HEK293T (cell line): ENCODE results near the gene AGMO.
A peak's percentile ranks its signal among the peaks of the same experiment; 100 is the strongest.
"Not testable (repeated sequence)": the region's sequence is repeated elsewhere in the genome, so short reads cannot be mapped to it uniquely, and the experiment has no call there.

Source experiments
- CTCF ChIA-PET: fragments of 350-600 bp; formaldehyde crosslinking; extraction: SDS; loops from one replicate; lab custom pipeline; 2021; ENCODE audit warnings: antibody characterized with exemption, inconsistent platforms; lab: Yijun Ruan, JAX
- POLR2A ChIA-PET: fragments of 350-600 bp; formaldehyde crosslinking; extraction: SDS; loops from one replicate; lab custom pipeline; 2020; ENCODE audit warnings: antibody characterized with exemption, inconsistent platforms; lab: Yijun Ruan, JAX
- DNase-seq: peaks from one replicate; pipeline ENCODE4 v3.0.0; 2012; ENCODE audit warnings: mixed read lengths; ENCODE audit errors: extremely low spot score
- ARNT ChIP-seq: fragments of 450-650 bp; IDR thresholded peaks from 2 replicates; pipeline ENCODE4 v1.6.1; 2017; ENCODE audit warnings: mild to moderate bottlenecking
- BHLHE40 ChIP-seq: fragments of 450-650 bp; IDR thresholded peaks from 2 replicates; pipeline ENCODE4 v1.6.1; 2016; ENCODE audit warnings: mild to moderate bottlenecking, moderate library complexity, borderline replicate concordance
- CTBP1 ChIP-seq: fragments of 450-650 bp; IDR thresholded peaks from 2 replicates; pipeline ENCODE4 v1.6.1; 2016; ENCODE audit warnings: borderline replicate concordance
- ELF4 ChIP-seq: fragments of 450-650 bp; IDR thresholded peaks from 2 replicates; pipeline ENCODE4 v1.6.1; 2017; ENCODE audit warnings: antibody characterized with exemption
- FOXA1 ChIP-seq: fragments of 450-650 bp; IDR thresholded peaks from 2 replicates; pipeline ENCODE4 v1.6.1; 2016; ENCODE audit warnings: mild to moderate bottlenecking
- FOXK2 ChIP-seq: fragments of 450-650 bp; IDR thresholded peaks from 2 replicates; pipeline ENCODE4 v1.6.1; 2016; ENCODE audit warnings: mild to moderate bottlenecking
- FOXM1 ChIP-seq: fragments of 450-650 bp; IDR thresholded peaks from 2 replicates; pipeline ENCODE4 v1.6.1; 2017; ENCODE audit warnings: mild to moderate bottlenecking, borderline replicate concordance
- HDGF ChIP-seq: fragments of 450-650 bp; IDR thresholded peaks from 2 replicates; pipeline ENCODE4 v1.6.1; 2017; ENCODE audit warnings: antibody characterized with exemption, borderline replicate concordance
- L3MBTL2 ChIP-seq: fragments of 450-650 bp; conservative IDR thresholded peaks from 2 replicates; pipeline ENCODE4 v1.6.1; 2016; ENCODE audit warnings: mild to moderate bottlenecking
- LEF1 ChIP-seq: fragments of 450-650 bp; IDR thresholded peaks from 2 replicates; pipeline ENCODE4 v1.6.1; 2017; ENCODE audit warnings: mild to moderate bottlenecking, borderline replicate concordance
- NFRKB ChIP-seq: fragments of 450-650 bp; IDR thresholded peaks from 2 replicates; pipeline ENCODE4 v1.6.1; 2016; ENCODE audit warnings: mild to moderate bottlenecking, moderate library complexity
- SP1 ChIP-seq: fragments of 450-650 bp; IDR thresholded peaks from 2 replicates; pipeline ENCODE4 v1.6.1; 2017
- SUZ12 ChIP-seq: fragments of 450-650 bp; IDR thresholded peaks from 2 replicates; pipeline ENCODE4 v1.6.1; 2016; ENCODE audit warnings: mild to moderate bottlenecking
- TARDBP ChIP-seq: fragments of 450-650 bp; IDR thresholded peaks from 2 replicates; pipeline ENCODE4 v1.6.1; 2016
- ZNF384 ChIP-seq: fragments of 450-650 bp; IDR thresholded peaks from 2 replicates; pipeline ENCODE4 v1.6.1; 2016
- TF ChIP-seq, protein P1 (sequence below): fragments of 450-650 bp; IDR thresholded peaks from 2 replicates; pipeline ENCODE4 v1.6.1; 2016

The AGMO gene

DNA sequence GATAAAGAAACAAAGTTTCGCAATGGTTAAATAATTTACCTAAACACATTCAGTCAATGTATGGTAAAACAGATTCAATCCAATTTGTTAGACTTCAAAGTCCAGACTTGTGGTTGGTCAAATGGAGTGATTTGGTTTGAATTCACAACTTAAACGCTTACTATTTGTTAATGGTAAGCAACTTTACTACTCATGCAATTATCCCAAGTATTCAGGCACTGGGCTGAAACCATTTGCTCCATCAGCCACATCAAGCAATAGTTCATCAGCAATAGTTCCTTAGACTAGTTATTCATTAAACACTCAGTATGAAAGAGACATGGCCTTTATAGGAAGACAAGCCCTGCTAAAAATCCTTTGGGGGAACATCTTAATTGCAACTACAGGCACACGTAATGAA lies 253.0 kb downstream of the AGMO start:
- CTCF ChIA-PET = no interaction called here

DNA sequence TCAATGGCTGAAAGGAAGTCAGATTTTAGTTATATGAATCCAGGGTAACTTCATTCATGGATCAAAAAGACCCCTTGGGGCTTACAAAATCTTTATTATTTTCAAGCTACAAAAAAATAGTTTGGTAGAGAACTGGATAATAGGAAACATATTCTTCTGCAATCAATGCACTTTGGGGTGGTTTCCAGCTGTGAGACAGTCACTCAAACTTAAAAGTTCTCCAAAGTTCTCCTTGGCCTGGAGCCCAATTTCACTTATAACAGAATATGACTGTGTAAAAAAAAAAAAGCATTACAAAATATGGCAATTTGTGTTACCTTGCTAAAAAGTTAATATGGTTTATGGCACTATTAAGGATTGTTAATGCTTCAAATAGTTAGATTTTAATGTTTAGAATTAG lies 255.5 kb downstream of the AGMO start:
- ChIA-PET POLR2A (no interaction called here), CTCF (no interaction called here)
- no peak for DNase-seq
- no peak for TF ChIP-seq ZNF384
- no peak for TF ChIP-seq SUZ12
- TF ChIP-seq HDGF = no peak
- no peak for TF ChIP-seq CTBP1
- no peak for TF ChIP-seq ARNT
- no peak for TF ChIP-seq FOXA1
- TF ChIP-seq ELF4 = no peak
- TF ChIP-seq, protein P1, sequence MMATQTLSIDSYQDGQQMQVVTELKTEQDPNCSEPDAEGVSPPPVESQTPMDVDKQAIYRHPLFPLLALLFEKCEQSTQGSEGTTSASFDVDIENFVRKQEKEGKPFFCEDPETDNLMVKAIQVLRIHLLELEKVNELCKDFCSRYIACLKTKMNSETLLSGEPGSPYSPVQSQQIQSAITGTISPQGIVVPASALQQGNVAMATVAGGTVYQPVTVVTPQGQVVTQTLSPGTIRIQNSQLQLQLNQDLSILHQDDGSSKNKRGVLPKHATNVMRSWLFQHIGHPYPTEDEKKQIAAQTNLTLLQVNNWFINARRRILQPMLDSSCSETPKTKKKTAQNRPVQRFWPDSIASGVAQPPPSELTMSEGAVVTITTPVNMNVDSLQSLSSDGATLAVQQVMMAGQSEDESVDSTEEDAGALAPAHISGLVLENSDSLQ = no peak
- TF ChIP-seq TARDBP = no peak
- no peak for TF ChIP-seq LEF1
- no peak for TF ChIP-seq NFRKB

More for the DNA sequence above, 253.0 kb downstream of the AGMO start:
- no peak for TF ChIP-seq ZNF384
- TF ChIP-seq HDGF = no peak
- no peak for TF ChIP-seq FOXA1
- TF ChIP-seq TARDBP = no peak
- no peak for TF ChIP-seq SP1
- no peak for TF ChIP-seq NFRKB
- TF ChIP-seq L3MBTL2 = no peak
- no peak for TF ChIP-seq FOXM1
- no peak for TF ChIP-seq BHLHE40
- TF ChIP-seq SUZ12 = no peak
- no peak for TF ChIP-seq ARNT
- TF ChIP-seq FOXK2 = no peak
- TF ChIP-seq CTBP1 = no peak
- TF ChIP-seq, protein P1 = no peak
- no peak for TF ChIP-seq LEF1
- TF ChIP-seq ELF4 = no peak
- POLR2A ChIA-PET = no interaction called here
- no peak for DNase-seq

DNA sequence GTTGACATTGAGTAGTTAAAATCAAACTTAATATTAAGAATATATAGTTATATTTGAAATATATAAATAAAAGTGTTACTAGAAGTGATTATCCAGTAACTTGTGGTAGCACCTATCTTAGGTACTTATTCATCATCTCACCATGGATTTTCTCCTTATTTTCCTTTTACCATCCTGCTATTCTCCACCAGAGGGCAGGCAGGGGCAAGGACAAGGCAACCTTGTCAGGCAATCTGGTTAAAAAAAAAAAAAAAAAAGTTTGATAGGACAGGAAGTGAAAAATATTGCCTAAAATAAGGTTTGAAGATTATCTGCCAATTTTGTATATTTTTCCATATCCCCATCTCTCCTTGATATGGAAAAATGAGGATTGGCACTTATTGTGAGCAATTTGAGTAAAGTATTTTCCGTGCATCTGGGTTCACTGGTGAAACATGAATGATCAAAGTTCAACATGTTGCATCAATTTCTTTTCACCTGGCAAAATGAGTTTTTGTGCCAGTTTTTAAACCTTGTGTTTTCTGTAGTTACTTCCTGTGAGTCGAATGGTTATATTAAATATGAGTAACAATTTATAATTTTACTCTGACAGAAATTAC lies 256.7 kb downstream of the AGMO start:
- ChIA-PET CTCF (no interaction called here), POLR2A (no interaction called here)
- no peak for TF ChIP-seq BHLHE40
- TF ChIP-seq ZNF384 = peak; percentile 99
- TF ChIP-seq HDGF = no peak
- peak; percentile 34 for DNase-seq

DNA sequence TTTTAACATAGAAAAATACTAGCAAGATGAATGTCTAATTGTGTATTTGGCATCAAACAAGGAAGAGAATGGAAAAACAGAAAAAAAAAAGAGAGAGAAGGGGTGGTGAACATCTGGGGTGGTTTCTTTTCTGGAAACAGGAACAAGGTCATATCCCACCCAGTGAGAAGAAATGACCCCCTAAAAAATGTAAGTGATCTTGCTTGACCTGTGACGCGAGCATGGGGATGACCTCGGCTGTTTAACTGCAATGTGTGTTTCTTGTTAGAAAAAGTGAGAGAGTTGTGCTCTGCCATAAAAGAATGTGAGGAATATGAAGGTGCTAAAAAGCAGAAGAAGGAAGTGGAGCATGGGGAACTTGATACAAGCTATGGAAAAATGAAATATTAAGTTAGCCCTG lies 258.5 kb downstream of the AGMO start:
- TF ChIP-seq, protein P1 = no peak
- TF ChIP-seq SP1 (no peak), ARNT (no peak), HDGF (no peak), LEF1 (no peak), NFRKB (no peak), ZNF384 (no peak), FOXA1 (no peak), TARDBP (no peak), BHLHE40 (no peak), ELF4 (no peak), L3MBTL2 (no peak), FOXM1 (no peak), SUZ12 (no peak), FOXK2 (no peak), CTBP1 (no peak)
- no peak for DNase-seq
- POLR2A ChIA-PET = no interaction called here
- CTCF ChIA-PET = interaction anchor here (1.0 kb wide), 1 partner anchor 418 kb away, joined by 3 read pairs; no protein-coding TSS in a partner anchor

- DNase-seq, CTCF ChIA-PET, POLR2A ChIA-PET: not testable (repeated sequence)
Observed at GRCh38 chr7:15300986-15301385, 260.8 kb downstream of the AGMO start.

- ChIA-PET POLR2A (no interaction called here), CTCF (interaction anchor here (0.6 kb wide), 1 partner anchor 10 kb away, joined by 4 read pairs; no protein-coding TSS in a partner anchor)
- TF ChIP-seq ARNT (no peak), CTBP1 (no peak), LEF1 (no peak), L3MBTL2 (no peak)
- TF ChIP-seq, protein P1 = no peak
- DNase-seq = no peak
Observed at GRCh38 chr7:15292138-15292537, 269.7 kb downstream of the AGMO start.
